GM12878 (cell line): ENCODE data around the gene MFSD6. TPM values are rescaled to one million over a fixed set of nuclear protein-coding genes. Genes with fewer than 3 reads are reported as not detected.
A peak's percentile ranks its signal among the peaks of the same experiment; 100 is the strongest.

Source experiments
- ATAC-seq: fragments of 200-7000 bp; cut with Tn5 transposase; 3 replicates; pipeline ENCODE4 v1.9.1; 2020; ENCODE audit warnings: mild to moderate bottlenecking, moderate library complexity
- BruUV-seq: library from RNA; stranded (reverse); fragments of 400-500 nt; replicated peaks from 2 replicates; lab custom pipeline; 2021; lab: Mats Ljungman, UMichigan
- CTCF ChIA-PET: fragments of 300-600 bp; sonication (Branson Sonifier 250); formaldehyde crosslinking; extraction: SDS; loops from one replicate; lab custom pipeline; 2021; ENCODE audit warnings: inconsistent platforms; lab: Yijun Ruan, JAX
- POLR2A ChIA-PET: fragments of 350-600 bp; formaldehyde crosslinking; extraction: SDS; loops from one replicate; lab custom pipeline; 2021; ENCODE audit warnings: inconsistent platforms; lab: Charles Lee
- RAD21 ChIA-PET: fragments of 300-600 bp; sonication (Branson Sonifier 250); formaldehyde crosslinking; loops from one replicate; lab custom pipeline; 2023; ENCODE audit warnings: antibody characterized with exemption; ENCODE audit not compliant: unreplicated experiment; lab: Charles Lee
- SMC1A ChIA-PET: fragments of 300-600 bp; sonication (Branson Sonifier 250); formaldehyde crosslinking; loops from one replicate; lab custom pipeline; 2023; ENCODE audit not compliant: unreplicated experiment, uncharacterized antibody; lab: Charles Lee
- DNase-seq: peaks from one replicate; pipeline ENCODE4 v3.0.0-alpha.2; 2011; ENCODE audit warnings: low read depth, low spot score
- FAIRE-seq: peaks from 3 replicates; lab custom pipeline; 2011; peaks lifted over from hg19 to GRCh38; lab: Jason Lieb, UNC
- H2AFZ ChIP-seq: 2 replicates; pipeline ENCODE4 v1.6.0; 2011; ENCODE audit warnings: low read depth, low read length, control low read depth; ENCODE audit not compliant: control insufficient read depth
- H3K27ac ChIP-seq: 2 replicates; pipeline ENCODE4 v1.5.1; 2011; ENCODE audit warnings: control low read depth; ENCODE audit not compliant: control insufficient read depth, insufficient read depth
- H3K27me3 ChIP-seq, 2 experiments: replicated peaks in 1 of 2; 2 replicates each; pipeline versions ENCODE4 v1.6.0 to v1.6.1; 2011; ENCODE audit warnings: low read length in 1 of 2; ENCODE audit not compliant: control insufficient read depth in 2 of 2, insufficient read depth in 2 of 2
- H3K36me3 ChIP-seq, 2 experiments: 2 replicates each; pipeline ENCODE4 v1.5.1; 2011; ENCODE audit warnings: low read length in 1 of 2; ENCODE audit not compliant: control insufficient read depth in 2 of 2, insufficient read depth in 2 of 2
- H3K4me1 ChIP-seq: 2 replicates; pipeline ENCODE4 v1.6.1; 2011; ENCODE audit warnings: mild to moderate bottlenecking, low read length, moderate library complexity, mixed read lengths; ENCODE audit not compliant: control insufficient read depth, insufficient read depth
- H3K4me2 ChIP-seq: 2 replicates; pipeline ENCODE4 v1.6.0; 2011; ENCODE audit warnings: control low read depth; ENCODE audit not compliant: control insufficient read depth, insufficient read depth
- H3K4me3 ChIP-seq: fragments of 200-600 bp; sonication (generic); 2 replicates; pipeline ENCODE4 v1.5.1; 2016
- H3K79me2 ChIP-seq: 2 replicates; pipeline ENCODE4 v1.6.0; 2011; ENCODE audit warnings: low read length; ENCODE audit not compliant: control insufficient read depth, insufficient read depth
- H3K9ac ChIP-seq: 2 replicates; pipeline ENCODE4 v1.8.0; 2011; ENCODE audit warnings: low read length, control low read depth, mixed read lengths; ENCODE audit not compliant: control insufficient read depth, insufficient read depth
- H3K9me3 ChIP-seq: replicated peaks from 3 replicates; pipeline ENCODE4 v1.5.1; 2011; ENCODE audit warnings: mild to moderate bottlenecking, low read length; ENCODE audit not compliant: control insufficient read depth, insufficient read depth
- H4K20me1 ChIP-seq: 2 replicates; pipeline ENCODE4 v1.6.0; 2011; ENCODE audit not compliant: control insufficient read depth, insufficient read depth
- ATF3 ChIP-seq: IDR thresholded peaks from 2 replicates; pipeline ENCODE4 v1.6.1; 2011; ENCODE audit warnings: low read depth, mild to moderate bottlenecking, low read length, moderate library complexity, borderline replicate concordance; ENCODE audit errors: extremely low read depth
- BCL11A ChIP-seq: IDR thresholded peaks from 2 replicates; pipeline ENCODE4 v1.6.1; 2011; ENCODE audit warnings: low read depth, low read length
- KAT2A ChIP-seq: conservative IDR thresholded peaks from 2 replicates; pipeline ENCODE4 v1.6.1; 2011; ENCODE audit warnings: low read depth, low read length; ENCODE audit not compliant: control insufficient read depth
- PAX8 ChIP-seq: fragments of 450-650 bp; IDR thresholded peaks from 2 replicates; pipeline ENCODE4 v1.6.1; 2017; ENCODE audit warnings: mild to moderate bottlenecking, moderate library complexity
- PKNOX1 ChIP-seq: fragments of 450-650 bp; IDR thresholded peaks from 2 replicates; pipeline ENCODE4 v1.6.1; 2016; ENCODE audit warnings: mild to moderate bottlenecking
- POLR2AphosphoS2 ChIP-seq: IDR thresholded peaks from 2 replicates; pipeline ENCODE4 v1.6.1; 2011; ENCODE audit warnings: low read depth, mild to moderate bottlenecking, low read length, improper control_type of control experiment, moderate library complexity
- RFX5 ChIP-seq: IDR thresholded peaks from 2 replicates; pipeline ENCODE4 v1.6.1; 2011; ENCODE audit warnings: low read depth, low read length, improper control_type of control experiment
- SMAD5 ChIP-seq: IDR thresholded peaks from 2 replicates; pipeline ENCODE4 v1.6.1; 2016; ENCODE audit warnings: antibody characterized with exemption, low read depth
- SUPT20H ChIP-seq: IDR thresholded peaks from 2 replicates; pipeline ENCODE4 v1.6.1; 2011; ENCODE audit warnings: low read depth, mild to moderate bottlenecking, low read length, moderate library complexity, borderline replicate concordance; ENCODE audit not compliant: control insufficient read depth
- WGBS: methylation state at CpG from one replicate; pipeline ENCODE4 v1.1.6; 2016; ENCODE audit warnings: low lambda C conversion rate; ENCODE audit not compliant: insufficient replicate concordance, insufficient coverage; ENCODE audit errors: missing lambda C conversion rate; 5-methylcytosine and 5-hydroxymethylcytosine counted together
- in situ Hi-C: fragments of 300-500 bp; cut with MboI; formaldehyde crosslinking; loops from 9 replicates; pipeline ENCODE4 v1.14.3; 2018; ENCODE audit warnings: mixed read lengths
- intact Hi-C: fragments of 100-400 bp; cut with micrococcal nuclease; formaldehyde crosslinking; loops from one replicate; pipeline ENCODE4 v1.14.2; 2022; ENCODE audit not compliant: unreplicated experiment
- polyA plus RNA-seq, 11 experiments: library from polyadenylated mRNA; depleted of rRNA in 4 of 11; unstranded in 6 of 11; stranded (reverse) in 5 of 11; fragments of >200 nt; fragmentation: Nextera tagmentation in 4 of 11; fragmentation: Illumina TruSeq in 1 of 11; extraction: Ambion mirVana in 4 of 11; extraction: Trizol in 1 of 11; gene quantifications; 1 replicate in 1 of 11; 2 replicates in 10 of 11; pipeline versions ENCODE4 v1.2.1 to v1.2.3, GENCODE V29; 2011 to 2016; ENCODE audit warnings: inconsistent platforms in 2 of 11, missing spikeins in 2 of 11, low read depth in 1 of 11
- total RNA-seq, 4 experiments: library from RNA; depleted of rRNA in 3 of 4; stranded (reverse); fragments of >200 nt in 3 of 4; fragmentation: Illumina TruSeq in 1 of 4; extraction: Trizol in 1 of 4; gene quantifications; 2 replicates each; pipeline versions ENCODE4 v1.2.1 to v1.2.3, GENCODE V29; 2013 to 2021

MFSD6 gene
- total and polyA plus RNA-seq, 10 of the 15 experiments (the other 5 are each of a cell fraction or from before 2014, with no cell fraction given) = 6.7 to 42.6 (median 24.2) TPM

DNA sequence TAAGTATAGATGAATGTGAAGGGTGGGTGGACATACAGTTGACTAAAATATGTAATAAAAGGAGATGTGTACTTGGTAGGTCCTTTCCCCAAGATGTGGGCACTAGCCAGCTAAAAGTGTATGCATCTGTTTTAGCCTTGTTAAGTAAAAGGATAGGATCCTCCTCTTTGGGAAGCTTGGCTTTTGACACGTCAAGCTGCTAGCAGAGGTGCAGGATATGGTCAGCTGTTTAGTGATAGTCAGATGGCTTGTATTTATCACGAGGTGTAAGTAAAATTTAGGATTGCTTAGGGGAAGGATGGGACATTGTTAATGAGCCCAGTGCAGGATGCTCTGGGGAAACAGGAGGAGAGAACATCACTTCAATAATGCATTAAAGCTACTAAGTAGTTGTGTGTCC, 1.5 kb downstream of the MFSD6 start:
- SMC1A ChIA-PET = interaction anchor here (0.6 to 2.5 kb wide), 21 partner anchors 10 to 270 kb away, joined by 3 to 10 read pairs (median 3); no protein-coding TSS in a partner anchor
- peak overlapping the region; percentile 77 for H3K4me3 ChIP-seq
- no peaks in the 10 kb centered on the region for H4K20me1 ChIP-seq
- POLR2A ChIA-PET = no interaction called here
- 26% methylated on average over 2 of the region's 2 CpGs for WGBS
- BruUV-seq = no TSS peak
- intact Hi-C loops = loop anchor here (5.0 kb wide), 1 partner anchor 123 kb away; the partner anchor contains the start of gene NEMP2
- H3K4me1 ChIP-seq = peaks cover 6% of the 10 kb centered on the region
- in situ Hi-C loops = no loop called here
- DNase-seq = no peak
- peak overlapping the region; percentile 83 for H3K27ac ChIP-seq
- H3K27me3 ChIP-seq = no peaks in the 10 kb centered on the region
- peak overlapping the region; percentile 80 for H2AFZ ChIP-seq
- CTCF ChIA-PET = interaction anchor here (0.8 to 1.7 kb wide), 5 partner anchors 23 to 270 kb away, joined by 3 to 8 read pairs (median 5); no protein-coding TSS in a partner anchor
- ATAC-seq = no peak
- RAD21 ChIA-PET = interaction anchor here (0.9 to 2.0 kb wide), 5 partner anchors 23 to 283 kb away, joined by 3 to 5 read pairs (median 4); no protein-coding TSS in a partner anchor
- H3K79me2 ChIP-seq = peaks cover 36% of the 10 kb centered on the region
- no peak for TF ChIP-seq POLR2AphosphoS2
- no peak for TF ChIP-seq RFX5
- TF ChIP-seq PKNOX1 = no peak
- no peak for TF ChIP-seq PAX8
- TF ChIP-seq KAT2A = no peak
- no peak for TF ChIP-seq SUPT20H
- no peak for TF ChIP-seq ATF3
- no peak for TF ChIP-seq BCL11A
- no peak for TF ChIP-seq SMAD5
- TF ChIP-seq, all 136 proteins: peak for 0
- Histone ChIP-seq H3K4me2 (peak overlapping the region; percentile 81), H3K36me3 (0 out of 4 replicates have a peak, but pooled peaks cover 0 to 2% of the 10 kb centered on the region in 2 experiments), H3K9me3 (no peaks in the 10 kb centered on the region), H3K9ac (peak overlapping the region; percentile 96; the same call in 1 of the 2 replicates)
- no peak for FAIRE-seq
